ENCODE data around the gene GALNT2.

Gene GALNT2

DNA sequence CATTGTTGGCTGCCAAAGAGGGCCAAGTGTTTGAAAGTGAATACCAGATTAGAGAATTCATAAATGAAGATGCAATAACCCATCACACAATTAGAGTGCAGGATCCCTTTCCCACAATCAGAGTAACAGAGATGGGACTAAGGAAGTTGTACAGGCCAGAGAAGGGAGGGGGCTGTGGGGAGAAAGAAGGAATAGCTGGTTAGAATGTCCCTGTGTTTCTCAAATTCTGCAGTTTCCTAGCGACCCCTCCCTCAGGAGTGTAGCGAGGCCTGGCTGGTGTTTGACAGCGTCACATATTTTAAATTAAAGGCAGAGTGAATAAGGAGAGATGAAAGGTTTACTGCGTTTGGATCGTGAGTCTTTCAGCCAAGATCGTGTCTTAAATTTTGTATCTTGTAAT lies 58.1 kb downstream of the GALNT2 start:
- no peak overlapping the region for H3K27ac ChIP-seq (ENCODE audit: low read depth, low read length)
- TF ChIP-seq, protein P1, sequence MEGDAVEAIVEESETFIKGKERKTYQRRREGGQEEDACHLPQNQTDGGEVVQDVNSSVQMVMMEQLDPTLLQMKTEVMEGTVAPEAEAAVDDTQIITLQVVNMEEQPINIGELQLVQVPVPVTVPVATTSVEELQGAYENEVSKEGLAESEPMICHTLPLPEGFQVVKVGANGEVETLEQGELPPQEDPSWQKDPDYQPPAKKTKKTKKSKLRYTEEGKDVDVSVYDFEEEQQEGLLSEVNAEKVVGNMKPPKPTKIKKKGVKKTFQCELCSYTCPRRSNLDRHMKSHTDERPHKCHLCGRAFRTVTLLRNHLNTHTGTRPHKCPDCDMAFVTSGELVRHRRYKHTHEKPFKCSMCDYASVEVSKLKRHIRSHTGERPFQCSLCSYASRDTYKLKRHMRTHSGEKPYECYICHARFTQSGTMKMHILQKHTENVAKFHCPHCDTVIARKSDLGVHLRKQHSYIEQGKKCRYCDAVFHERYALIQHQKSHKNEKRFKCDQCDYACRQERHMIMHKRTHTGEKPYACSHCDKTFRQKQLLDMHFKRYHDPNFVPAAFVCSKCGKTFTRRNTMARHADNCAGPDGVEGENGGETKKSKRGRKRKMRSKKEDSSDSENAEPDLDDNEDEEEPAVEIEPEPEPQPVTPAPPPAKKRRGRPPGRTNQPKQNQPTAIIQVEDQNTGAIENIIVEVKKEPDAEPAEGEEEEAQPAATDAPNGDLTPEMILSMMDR (IDR thresholded peaks at IDR 0.05; ENCODE audit: insufficient read depth, low read length, poor library complexity, severe bottlenecking) = no peak
- TF ChIP-seq EZH2phosphoT487 (conservative IDR thresholded peaks at IDR 0.05; ENCODE audit: low read length) = no peak
- H3K4me2 ChIP-seq (ENCODE audit: low read depth, low read length, poor library complexity, severe bottlenecking) = no peak overlapping the region
- H3K9me2 ChIP-seq (replicated peaks; ENCODE audit: insufficient read depth, low read length) = no peaks in the 10 kb centered on the region
- H3K36me3 ChIP-seq (ENCODE audit: low read length) = no peaks in the 10 kb centered on the region
- no peaks in the 10 kb centered on the region for H3K9me3 ChIP-seq (ENCODE audit: insufficient read depth, low read length)
- no peaks in the 10 kb centered on the region for H4K20me1 ChIP-seq (ENCODE audit: low read depth, low read length)
- no peak overlapping the region for H2AFZ ChIP-seq (ENCODE audit: low read depth, low read length, severe bottlenecking)
- H3K9ac ChIP-seq (ENCODE audit: low read length) = no peak overlapping the region
- peaks cover 14% of the 10 kb centered on the region for H3F3A ChIP-seq (ENCODE audit: insufficient read depth)
- no peaks in the 10 kb centered on the region for H3K27me3 ChIP-seq (ENCODE audit: low read length)
- H3K4me3 ChIP-seq (ENCODE audit: insufficient read depth, low read length, poor library complexity, severe bottlenecking) = no peak overlapping the region
- H3K79me2 ChIP-seq (ENCODE audit: insufficient read depth, low read length) = no peaks in the 10 kb centered on the region

DNA sequence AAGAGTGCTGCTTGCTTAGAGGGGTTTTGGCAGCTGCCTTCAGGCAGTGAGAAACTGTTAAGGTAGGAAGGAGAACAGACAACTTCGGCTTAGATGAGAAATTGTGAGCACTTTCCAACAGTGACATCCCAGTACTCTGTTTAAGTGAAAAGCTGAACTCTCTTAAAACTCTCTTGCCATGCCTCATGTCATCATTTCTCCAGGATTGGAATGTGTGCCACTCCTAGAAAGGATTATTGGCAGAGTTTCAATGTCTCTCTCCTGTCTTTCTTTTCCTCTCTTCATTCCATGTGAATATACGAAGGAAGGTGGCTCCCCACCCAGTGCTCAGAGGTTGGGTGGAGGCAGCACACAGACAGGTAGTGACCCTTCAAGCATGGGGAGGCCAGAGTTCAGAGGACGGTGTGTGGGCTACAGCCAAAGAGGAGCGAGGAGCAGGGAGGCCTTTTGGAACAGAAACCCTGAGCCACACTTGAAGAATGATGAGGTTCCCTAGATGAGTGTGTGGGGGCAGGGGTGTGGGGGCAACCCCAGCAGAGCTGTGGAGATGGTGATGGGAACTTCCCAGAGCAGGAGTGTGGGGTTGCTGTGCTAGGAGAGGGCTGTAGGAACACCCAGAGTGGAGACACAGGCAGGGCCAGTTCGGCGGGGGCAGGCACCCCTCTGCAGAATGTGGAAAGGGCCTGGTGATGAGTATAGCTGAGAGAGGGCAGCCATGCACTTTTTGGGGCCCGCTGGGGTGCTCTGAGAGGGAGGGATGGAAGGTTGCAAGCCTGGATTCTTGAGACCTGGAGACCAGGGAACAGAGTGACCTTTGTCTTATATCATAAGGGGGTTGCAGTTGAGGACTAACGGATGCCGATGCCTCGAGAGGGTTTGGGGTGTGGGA lies 58.8 kb downstream of the GALNT2 start:
- TF ChIP-seq EZH2phosphoT487 (conservative IDR thresholded peaks at IDR 0.05; ENCODE audit: low read length) = no peak
- TF ChIP-seq, protein P1 (IDR thresholded peaks at IDR 0.05; ENCODE audit: insufficient read depth, low read length, poor library complexity, severe bottlenecking) = no peak
- Histone ChIP-seq H3K79me2 (ENCODE audit: insufficient read depth, low read length) (no peaks in the 10 kb centered on the region), H3K27ac (ENCODE audit: low read depth, low read length) (no peak overlapping the region), H3K9me2 (replicated peaks; ENCODE audit: insufficient read depth, low read length) (no peaks in the 10 kb centered on the region), H3K4me2 (ENCODE audit: low read depth, low read length, poor library complexity, severe bottlenecking) (no peak overlapping the region), H3K9ac (ENCODE audit: low read length) (no peak overlapping the region), H4K20me1 (ENCODE audit: low read depth, low read length) (no peaks in the 10 kb centered on the region), H3K4me3 (ENCODE audit: insufficient read depth, low read length, poor library complexity, severe bottlenecking) (no peak overlapping the region), H2AFZ (ENCODE audit: low read depth, low read length, severe bottlenecking) (no peak overlapping the region), H3K27me3 (ENCODE audit: low read length) (no peaks in the 10 kb centered on the region), H3K9me3 (ENCODE audit: insufficient read depth, low read length) (no peaks in the 10 kb centered on the region), H3K36me3 (ENCODE audit: low read length) (no peaks in the 10 kb centered on the region), H3F3A (ENCODE audit: insufficient read depth) (peaks cover 14% of the 10 kb centered on the region)

DNA sequence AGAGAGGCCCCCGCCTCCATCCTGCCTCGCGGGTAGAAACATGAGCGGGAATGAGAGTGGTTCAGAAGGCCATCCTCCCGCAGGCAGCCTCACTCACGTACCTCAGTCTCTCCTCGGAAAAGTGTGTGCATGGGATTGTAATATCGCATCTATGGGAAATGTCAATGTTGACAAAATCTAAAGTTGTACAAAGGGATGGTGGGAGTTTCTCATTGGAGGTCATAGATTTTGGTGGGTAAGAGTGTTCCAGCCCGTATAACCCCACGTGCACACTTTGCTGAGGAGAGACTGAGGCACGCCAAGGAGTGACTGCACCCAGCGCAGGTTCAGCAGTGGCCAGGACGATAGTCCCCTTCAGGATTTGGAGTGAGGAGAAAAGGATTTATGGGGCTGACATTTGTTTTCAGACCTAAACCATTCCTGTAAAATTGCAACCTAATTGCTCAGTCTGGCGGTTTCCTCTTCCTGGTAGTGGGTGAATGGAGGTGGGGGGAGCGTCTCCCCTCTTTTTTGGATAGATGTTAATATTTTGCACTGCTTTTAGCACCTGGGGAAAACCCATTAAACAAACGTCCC lies 59.6 kb downstream of the GALNT2 start:
- no peak overlapping the region for H3K27ac ChIP-seq (ENCODE audit: low read depth, low read length)
- H3K9me3 ChIP-seq (ENCODE audit: insufficient read depth, low read length) = no peaks in the 10 kb centered on the region
- no peaks in the 10 kb centered on the region for H3K36me3 ChIP-seq (ENCODE audit: low read length)
- no peaks in the 10 kb centered on the region for H4K20me1 ChIP-seq (ENCODE audit: low read depth, low read length)
- peaks cover 14% of the 10 kb centered on the region for H3F3A ChIP-seq (ENCODE audit: insufficient read depth)
- no peaks in the 10 kb centered on the region for H3K27me3 ChIP-seq (ENCODE audit: low read length)
- H3K9ac ChIP-seq (ENCODE audit: low read length) = no peak overlapping the region
- no peak overlapping the region for H3K4me3 ChIP-seq (ENCODE audit: insufficient read depth, low read length, poor library complexity, severe bottlenecking)
- no peaks in the 10 kb centered on the region for H3K79me2 ChIP-seq (ENCODE audit: insufficient read depth, low read length)
- H3K4me2 ChIP-seq (ENCODE audit: low read depth, low read length, poor library complexity, severe bottlenecking) = no peak overlapping the region
- TF ChIP-seq EZH2phosphoT487 (conservative IDR thresholded peaks at IDR 0.05; ENCODE audit: low read length) = no peak
- TF ChIP-seq, protein P1 (IDR thresholded peaks at IDR 0.05; ENCODE audit: insufficient read depth, low read length, poor library complexity, severe bottlenecking) = no peak
- H2AFZ ChIP-seq (ENCODE audit: low read depth, low read length, severe bottlenecking) = no peak overlapping the region
- H3K9me2 ChIP-seq (replicated peaks; ENCODE audit: insufficient read depth, low read length) = no peaks in the 10 kb centered on the region
